IPS-18c (cell line): ENCODE measurements around the gene MEIS3.
"Not testable (repeated sequence)": the region's sequence is repeated elsewhere in the genome, so short reads cannot be mapped to it uniquely, and the experiment has no call there.

ENCODE experiments used
- H3K4me3 ChIP-seq: 2 replicates; pipeline ENCODE4 v1.7.0; 2013; ENCODE audit warnings: low read depth, mild to moderate bottlenecking, low read length, moderate library complexity; ENCODE audit not compliant: insufficient read depth
- H3K9me3 ChIP-seq: one replicate; pipeline ENCODE4 v1.6.1; 2013; ENCODE audit warnings: mild to moderate bottlenecking, low read length, moderate library complexity; ENCODE audit not compliant: control insufficient read depth, insufficient read depth

The MEIS3 gene

DNA sequence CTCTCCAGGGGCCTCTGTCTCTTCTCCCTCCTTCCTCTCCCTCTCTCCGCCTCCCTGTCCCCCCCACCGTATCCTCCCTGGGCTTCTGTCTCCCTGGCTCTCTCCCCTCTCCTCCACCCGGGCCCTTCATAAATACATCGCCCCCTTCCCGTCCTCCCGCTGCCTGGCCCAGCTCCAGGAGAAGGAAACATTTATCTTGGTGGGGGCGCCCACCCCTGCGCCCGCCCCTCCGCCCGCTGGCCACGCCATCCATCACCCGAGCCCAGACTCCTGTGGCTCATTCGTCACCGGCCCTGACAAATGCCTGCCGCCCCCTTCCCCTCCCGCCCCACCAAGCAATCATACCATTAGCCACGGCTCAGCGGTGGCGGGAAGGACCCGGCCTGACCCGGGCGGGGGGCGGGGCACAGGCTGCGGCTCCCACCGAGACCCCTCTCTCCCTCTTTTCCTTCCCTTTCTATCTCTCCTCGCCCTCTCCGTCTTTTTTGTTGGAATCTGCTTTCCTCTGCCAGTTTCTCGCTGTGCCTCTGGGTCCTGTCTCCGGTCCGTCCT is 2.6 kb upstream of the MEIS3 start:
- H3K9me3 ChIP-seq: no peaks in the 10 kb centered on the region
- peak overlapping the region; percentile 31 for H3K4me3 ChIP-seq

DNA sequence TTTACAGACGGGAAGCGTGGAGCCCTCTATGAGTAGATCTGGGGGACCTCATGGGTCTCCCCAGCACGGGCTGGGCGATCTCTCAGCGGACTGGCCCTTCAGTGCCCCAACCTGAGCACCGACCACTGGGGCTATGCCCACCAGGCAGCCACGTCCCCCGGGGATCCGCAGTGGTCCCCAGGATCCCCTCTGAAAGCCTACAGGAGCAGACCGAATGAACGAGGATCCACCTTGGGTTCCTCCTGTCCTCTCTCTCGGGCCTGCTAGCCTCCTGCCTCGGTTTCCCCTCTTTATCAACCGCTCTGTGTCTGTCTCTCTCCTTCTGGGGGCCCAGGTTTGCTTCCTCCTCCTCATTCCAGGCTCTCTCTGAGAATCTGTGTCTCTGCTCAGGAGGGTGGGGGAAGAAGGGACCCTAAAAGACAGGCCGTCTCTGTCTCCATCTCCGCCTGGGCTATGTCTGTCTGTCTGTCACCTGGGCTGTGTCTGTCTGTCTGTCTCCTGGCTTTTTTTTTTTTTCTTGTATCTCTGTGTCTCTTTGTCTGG is 2.0 kb upstream of the MEIS3 start:
- Histone ChIP-seq H3K4me3 (peak overlapping the region; percentile 24), H3K9me3 (no peaks in the 10 kb centered on the region)

DNA sequence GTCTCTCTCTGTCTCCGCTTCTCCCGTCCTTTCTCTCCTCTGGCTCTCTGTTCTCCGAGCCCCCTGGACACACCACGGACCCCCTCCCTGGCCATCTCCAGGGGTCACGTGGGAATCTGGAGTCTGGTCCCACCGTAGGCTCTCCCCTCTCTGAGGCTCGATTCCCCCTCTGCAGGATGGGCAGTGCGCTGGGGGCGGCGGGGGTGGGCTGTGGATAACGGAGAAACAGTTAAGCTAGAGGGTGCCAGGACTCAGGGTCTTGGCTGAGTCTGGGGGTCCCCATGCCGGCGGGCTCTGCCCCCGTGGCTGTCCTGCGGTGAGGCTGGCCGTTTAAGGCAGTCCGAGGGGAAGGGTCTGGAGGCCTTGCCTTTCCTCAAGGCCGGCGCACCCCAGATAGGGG is 462 bp upstream of the MEIS3 start:
- Histone ChIP-seq H3K4me3 (peak overlapping the region; percentile 41), H3K9me3 (no peaks in the 10 kb centered on the region)

DNA sequence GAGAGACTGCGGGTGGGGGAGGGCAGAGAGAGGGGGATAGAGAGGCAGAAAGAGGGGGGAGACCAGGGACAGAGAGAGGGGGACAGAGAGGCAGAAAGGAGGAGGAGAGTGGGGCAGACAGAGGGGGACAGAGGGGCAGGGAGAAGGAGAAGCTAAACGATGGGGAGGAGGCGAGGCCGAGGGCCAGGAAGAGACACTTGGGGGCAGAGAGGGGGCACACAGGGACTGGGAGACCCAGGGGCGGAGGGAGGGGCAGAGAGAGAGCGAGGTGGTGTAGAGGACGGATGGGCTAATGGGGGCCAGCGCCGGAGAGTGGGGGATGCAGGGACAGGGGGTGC is 666 bp downstream of the MEIS3 start:
- no peaks in the 10 kb centered on the region for H3K9me3 ChIP-seq
- peak overlapping the region; percentile 56 for H3K4me3 ChIP-seq

DNA sequence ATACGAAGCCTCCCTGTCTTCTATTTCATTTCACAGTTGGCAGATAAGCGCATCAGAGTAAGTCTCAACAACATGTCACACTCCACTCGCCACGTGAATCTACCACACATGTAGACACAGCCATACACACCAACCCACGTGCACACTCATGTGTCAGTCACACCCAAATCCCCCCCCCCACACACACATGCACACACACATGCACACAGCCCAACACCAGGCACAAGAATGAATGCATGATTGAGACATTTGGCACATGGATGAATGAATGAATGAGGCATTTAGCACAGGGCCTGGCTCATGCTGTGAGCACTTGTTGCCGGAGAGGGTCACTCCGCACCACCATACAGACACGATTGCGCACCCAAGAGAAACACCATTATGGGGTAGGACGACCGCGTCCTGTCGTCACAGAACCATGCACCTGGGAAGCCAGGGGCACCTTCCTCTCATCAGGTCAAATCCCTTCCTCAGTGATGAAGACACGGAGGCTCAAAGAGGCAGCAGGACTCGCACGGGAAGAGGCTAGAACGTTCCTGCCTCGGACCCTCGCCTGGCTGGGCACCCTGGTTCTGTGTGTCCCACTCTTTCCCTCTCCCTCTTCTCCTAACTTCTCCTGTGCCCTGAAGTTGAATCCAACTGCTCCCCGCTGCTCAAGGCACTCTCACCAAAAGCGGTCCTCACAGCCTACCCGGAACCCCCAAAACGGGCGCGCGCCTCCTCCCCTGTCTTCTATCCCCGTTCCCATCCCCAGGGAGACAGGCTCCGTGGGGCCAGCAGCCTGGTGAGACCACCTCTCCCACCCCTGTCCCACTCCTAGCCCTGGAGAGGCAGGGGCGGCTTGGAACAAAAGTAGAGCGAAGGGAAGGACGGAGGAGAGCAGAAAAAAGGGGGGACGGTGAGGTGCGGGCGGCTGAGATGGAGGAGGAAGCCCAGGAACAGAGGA is 1.3 kb downstream of the MEIS3 start:
- H3K9me3 ChIP-seq: no peaks in the 10 kb centered on the region
- peak overlapping the region; percentile 56 for H3K4me3 ChIP-seq

DNA sequence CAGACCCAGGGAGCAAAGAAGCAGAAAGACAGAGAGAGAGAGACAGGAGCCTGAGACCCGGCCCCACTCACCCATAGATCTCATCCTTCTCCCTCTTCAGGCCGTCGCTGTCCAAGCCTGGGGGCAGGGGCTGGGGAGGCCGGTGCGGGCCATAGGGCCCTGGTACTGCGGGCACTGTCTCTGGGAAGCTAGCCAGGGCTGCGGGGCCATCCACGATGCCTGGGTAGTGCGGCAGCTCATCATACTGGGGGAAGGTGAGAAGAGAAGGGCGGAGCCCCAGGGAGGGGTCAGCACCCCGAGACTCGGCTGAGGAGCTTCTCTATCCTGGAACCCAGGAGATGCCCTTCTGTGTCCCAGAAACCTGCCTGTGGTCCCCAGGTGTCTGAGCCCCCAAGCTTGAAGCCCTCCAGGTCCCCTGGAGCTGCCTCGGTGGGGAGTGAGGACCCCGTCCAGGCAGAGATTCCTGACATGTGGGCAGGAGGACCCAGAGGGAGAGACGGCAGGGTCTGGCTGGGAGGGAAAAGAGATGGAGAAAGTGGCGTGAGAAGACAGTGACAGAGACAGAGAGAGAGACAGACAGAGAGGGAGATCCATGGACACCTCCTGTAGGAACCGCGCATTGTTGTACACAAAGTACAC is 2.1 kb downstream of the MEIS3 start:
- peak overlapping the region; percentile 56 for H3K4me3 ChIP-seq

DNA sequence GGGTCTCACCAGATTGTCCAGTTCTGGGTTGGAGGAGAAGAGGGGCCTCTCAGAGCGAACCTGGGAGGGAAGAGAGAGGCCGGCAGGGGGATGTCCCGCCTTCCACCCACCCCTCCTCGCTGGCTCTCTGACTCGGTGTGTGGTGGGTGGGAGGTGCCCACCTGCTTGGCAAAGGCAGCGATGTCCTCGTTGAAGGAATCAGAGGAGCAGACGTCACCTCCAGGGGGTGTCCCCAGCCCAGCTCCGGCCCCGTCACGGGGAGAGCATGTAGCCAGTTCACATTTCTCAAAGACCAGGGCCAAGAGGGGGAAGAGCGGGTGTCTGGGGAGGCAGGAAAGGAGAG is 2.7 kb downstream of the MEIS3 start:
- H3K4me3 ChIP-seq: no peak overlapping the region

More for the DNA sequence above, 2.1 kb downstream of the MEIS3 start:
- no peaks in the 10 kb centered on the region for H3K9me3 ChIP-seq

DNA sequence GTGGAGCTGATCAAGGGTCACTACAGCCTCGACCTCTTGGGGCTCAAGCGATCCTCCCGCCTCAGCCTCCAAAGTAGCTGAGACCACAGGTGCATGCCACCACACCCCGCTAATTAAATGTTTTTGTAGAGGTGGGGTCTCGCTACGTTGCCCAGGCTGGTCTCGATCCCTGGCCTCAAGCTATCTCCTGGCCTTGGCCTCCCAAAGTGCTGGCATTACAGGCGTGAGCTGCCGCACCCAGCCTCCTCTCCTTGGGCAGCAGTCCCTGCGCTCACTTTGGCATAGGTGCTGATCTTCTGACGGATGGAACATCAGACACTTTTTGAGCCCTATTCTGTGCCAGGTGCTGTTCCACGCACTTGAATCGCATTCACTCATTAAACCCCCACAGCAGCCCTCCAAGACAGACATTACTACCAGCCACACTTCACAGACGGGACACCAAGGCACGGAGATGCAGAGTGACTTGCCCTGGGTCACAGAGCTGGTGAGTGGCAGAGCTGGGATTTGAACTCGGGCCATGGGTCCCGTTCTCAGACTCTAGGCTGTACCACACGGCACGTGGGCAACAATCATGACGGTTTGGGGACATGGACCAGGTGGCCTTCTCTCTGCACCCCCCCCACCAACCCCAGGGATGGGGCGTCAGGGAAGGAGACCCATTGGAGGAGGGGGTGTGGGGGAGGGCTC is 3.2 kb downstream of the MEIS3 start:
- no peak overlapping the region for H3K4me3 ChIP-seq
- peaks cover 2% of the 10 kb centered on the region for H3K9me3 ChIP-seq

More for the DNA sequence above, 2.7 kb downstream of the MEIS3 start:
- peaks cover 2% of the 10 kb centered on the region for H3K9me3 ChIP-seq

DNA sequence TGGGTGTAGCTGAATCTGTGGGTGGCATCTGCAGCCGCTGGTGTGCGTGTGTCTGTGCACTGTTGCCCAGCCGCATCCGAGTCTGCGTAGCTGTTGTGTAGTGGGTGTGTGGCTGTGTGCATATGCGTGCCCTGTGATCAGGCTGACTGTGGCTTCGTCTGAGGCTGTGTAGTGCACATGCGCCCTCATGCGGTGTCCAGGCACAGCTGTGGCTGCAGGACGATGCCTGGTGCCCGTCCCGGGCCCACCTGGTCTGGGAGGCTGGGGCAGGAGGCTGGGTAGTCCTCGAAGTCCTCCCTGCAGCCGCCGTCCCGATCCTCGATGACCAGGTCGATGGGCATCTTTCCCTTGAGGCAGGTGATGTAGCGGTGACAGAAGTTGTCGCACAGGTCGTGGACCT is 4.9 kb downstream of the MEIS3 start:
- Histone ChIP-seq H3K9me3 (peaks cover 2% of the 10 kb centered on the region), H3K4me3 (no peak overlapping the region)

DNA sequence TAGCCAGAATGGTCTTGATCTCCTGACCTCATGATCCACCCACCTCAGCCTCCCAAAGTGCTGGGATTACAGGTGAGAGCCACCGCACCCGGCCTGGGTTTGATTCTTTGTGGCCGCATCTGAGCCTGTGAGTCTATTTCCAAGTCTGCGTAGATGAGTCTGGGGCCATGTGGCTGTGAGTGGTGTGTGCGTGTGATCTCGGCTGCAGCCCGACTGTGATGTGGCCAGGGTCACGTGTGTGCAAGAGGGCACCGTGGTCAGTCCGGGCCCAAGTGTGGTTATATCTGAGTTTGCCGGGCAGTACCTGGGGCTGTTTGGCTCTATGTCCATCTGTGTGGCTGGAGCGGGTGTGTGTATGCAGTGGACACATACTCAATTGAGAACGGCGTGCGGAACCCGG is 5.4 kb downstream of the MEIS3 start:
- Histone ChIP-seq H3K9me3 (peaks cover 2% of the 10 kb centered on the region), H3K4me3 (no peak overlapping the region)

DNA sequence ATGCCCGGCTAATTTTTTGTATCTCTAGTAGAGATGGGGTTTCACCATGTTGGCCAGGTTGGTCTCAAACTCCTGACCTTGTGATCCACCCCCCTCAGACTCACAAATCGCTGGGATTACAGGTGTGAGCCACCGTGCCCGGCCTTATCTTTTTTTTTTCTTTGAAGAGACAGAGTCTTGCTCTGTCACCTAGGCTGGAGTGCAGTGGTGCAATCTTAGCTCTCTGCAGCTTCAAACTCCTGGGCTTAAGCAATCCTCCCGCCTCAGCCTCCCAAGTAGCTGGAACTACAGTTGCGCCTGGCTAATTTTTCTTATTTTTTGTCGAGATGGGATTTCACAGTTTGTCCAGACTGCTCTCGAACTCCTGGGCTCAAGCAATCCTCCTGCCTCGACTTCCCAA is 7.6 kb downstream of the MEIS3 start:
- H3K9me3 ChIP-seq, H3K4me3 ChIP-seq: not testable (repeated sequence)

DNA sequence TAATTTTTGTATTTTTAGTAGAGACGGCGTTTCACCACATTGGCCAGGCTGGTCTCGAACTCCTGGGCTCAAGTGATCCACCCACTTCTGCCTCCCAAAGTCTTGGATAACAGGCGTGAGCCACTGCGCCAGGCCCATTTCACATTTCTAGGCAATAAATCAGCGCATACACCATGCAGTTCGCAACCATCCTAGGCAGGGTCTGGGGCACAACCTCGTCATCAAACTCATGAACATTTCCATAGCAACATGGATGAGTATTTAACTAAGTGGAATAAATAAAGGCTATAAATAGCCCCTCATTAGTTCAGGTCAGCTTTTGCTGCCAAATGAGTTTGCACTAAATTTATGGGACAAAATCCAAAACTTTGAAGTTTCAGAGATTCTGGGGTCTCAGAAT is 8.2 kb downstream of the MEIS3 start:
- no peak overlapping the region for H3K4me3 ChIP-seq
- H3K9me3 ChIP-seq: peaks cover 2% of the 10 kb centered on the region

DNA sequence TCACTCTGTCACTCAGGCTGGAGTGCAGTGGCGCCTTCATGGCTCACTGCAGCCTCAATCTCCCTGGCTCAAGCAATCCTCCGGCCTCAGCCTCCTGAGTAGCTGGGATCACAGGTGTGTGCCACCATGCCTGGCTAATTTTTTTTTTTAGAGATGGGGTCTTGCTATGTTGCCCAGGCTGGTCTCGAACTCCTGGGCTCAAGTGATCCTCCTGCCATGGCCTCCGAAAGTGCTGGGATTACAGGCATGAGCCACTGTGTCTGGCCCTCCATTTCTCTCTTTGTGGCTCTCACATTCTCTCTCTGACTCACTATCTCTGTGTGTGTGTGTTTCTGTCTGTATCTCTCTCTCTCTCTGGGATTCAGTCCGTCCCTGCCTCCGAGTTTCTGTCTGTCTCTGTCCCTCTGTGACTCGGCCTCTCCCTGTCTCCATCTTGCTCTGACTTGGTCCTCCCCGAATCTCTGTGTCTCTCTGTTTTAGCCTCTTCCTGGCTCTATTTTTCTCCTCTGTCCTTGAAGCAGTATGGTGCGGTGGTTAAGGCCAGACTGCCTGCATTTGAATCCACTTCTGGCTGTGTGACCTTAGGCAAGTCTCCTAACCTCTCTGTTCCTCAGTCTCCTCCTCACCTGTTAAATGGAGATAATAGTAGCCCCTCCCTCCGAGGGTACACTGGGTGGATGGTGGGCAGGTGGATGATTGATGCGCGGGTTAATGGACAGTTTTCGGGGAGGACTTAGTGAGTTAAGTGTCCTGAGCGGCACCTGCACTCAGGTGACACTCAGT is 11.0 kb downstream of the MEIS3 start:
- no peak overlapping the region for H3K4me3 ChIP-seq
- peaks cover 2% of the 10 kb centered on the region for H3K9me3 ChIP-seq

DNA sequence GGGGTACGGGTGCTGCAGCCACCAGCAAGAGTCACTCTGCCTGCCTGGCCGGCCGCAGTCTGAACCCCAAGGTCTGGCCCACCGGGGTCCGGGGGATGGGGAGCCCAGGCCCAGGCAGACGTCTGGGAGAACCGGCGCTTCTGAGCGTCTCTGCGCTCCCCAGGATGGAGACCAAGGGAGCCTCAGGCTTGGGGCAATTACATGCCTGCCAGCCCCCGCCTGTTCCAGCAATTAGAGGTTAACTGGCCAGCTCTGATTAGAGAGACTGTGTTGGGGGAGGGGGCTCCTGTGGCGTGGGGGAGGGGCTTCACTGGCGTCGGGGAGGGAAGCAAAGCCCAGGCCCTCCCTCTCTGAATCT is 11.9 kb downstream of the MEIS3 start:
- Histone ChIP-seq H3K4me3 (no peak overlapping the region), H3K9me3 (peaks cover 2% of the 10 kb centered on the region)

DNA sequence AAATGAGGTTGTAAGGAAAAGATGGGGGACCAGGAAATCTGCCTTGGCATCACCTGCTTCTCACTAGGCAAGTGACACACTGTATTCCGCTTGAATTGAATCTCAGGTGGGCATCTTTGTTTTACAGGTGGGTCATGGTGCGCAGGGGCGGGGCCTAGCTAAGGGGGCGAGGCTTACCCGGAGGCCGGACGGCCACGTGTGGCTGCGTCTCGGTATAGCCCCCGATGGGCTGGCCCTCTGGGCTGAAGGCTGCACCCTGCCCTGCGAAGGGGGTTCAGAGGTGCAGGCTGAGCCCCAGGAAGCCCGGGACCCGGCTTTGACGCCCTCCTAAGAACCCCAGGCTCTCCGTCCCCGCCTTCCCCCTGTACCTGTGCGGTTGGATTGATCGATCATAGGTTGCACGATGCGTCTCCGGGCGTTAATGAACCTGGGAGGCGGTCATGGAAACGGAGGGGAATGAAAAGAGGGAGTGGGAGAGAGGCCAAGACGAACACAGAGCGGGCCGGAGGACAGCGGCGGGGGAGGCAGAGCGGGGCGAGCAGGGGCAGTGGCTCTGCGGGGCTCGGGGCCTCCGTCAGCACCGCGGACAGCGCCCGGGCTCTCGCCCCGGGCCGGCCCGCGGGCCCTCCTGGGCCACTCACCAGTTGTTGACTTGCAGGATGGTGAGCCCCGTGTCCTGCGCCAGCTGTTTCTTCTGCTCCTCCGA is 12.5 kb downstream of the MEIS3 start:
- Histone ChIP-seq H3K4me3 (peak overlapping the region; percentile 47), H3K9me3 (peaks cover 2% of the 10 kb centered on the region)

DNA sequence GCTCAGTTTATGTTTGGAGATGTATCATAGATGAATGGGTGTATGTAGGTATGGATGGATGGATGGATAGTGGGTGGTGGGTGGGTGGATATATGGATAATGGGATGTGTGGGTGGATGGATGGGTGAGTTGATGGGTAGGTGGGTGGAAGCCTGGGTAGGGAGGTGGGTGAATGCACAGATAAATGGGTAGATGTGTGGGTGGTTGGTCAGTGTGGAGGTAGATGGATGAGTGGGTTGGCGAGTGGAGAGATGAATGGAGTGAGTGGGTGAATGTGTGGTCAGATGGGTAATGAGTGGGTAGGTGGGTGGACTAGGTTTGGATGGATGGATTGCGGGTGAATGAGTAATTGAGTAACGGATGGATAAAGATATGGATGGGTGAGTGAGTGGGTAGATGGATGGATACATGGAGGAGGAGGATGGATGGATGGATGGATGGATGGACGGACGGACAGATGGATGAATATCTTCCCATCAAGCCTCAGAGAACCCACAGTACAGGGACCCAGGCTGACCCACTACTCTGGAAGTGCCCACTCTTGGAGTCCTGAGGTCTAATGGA is 13.4 kb downstream of the MEIS3 start:
- no peaks in the 10 kb centered on the region for H3K9me3 ChIP-seq
- no peak overlapping the region for H3K4me3 ChIP-seq
